Measurements from ENCODE around the gene ENTREP3. TPM values are rescaled to one million over a fixed set of nuclear protein-coding genes. Genes with fewer than 3 reads are reported as not detected.

ENTREP3 gene
- total and polyA plus RNA-seq, 2 donors (not counting 3 experiments of a cell fraction or from before 2014, with no cell fraction given), result 27.4 to 62.7 TPM

- no peaks in the 10 kb centered on the region for H4K20me1 ChIP-seq (replicated peaks; ENCODE audit: control insufficient read depth, extremely low read depth, insufficient read depth, low read length)
- H3K4me1 ChIP-seq (ENCODE audit: control insufficient read depth, extremely low read depth, insufficient read depth, low read length), result peaks cover 8% of the 10 kb centered on the region
- no peak overlapping the region for H3K4me2 ChIP-seq (ENCODE audit: insufficient read depth, low read length)
- no TSS peak for BruUV-seq (replicated peaks)
- DNase-seq (ENCODE audit: low read depth, low spot score) (no peak), FAIRE-seq (no peak)
- CTCF ChIA-PET, result interaction anchor here (1.0 to 1.1 kb wide), 2 partner anchors 10 to 12 kb away, joined by 4 to 6 read pairs; partner anchors contain the start of gene CLK2
- no peaks in the 10 kb centered on the region for H3K27me3 ChIP-seq (ENCODE audit: control insufficient read depth in 2 of 2, insufficient read depth in 2 of 2, low read length in 2 of 2)
- TF ChIP-seq, protein P1, sequence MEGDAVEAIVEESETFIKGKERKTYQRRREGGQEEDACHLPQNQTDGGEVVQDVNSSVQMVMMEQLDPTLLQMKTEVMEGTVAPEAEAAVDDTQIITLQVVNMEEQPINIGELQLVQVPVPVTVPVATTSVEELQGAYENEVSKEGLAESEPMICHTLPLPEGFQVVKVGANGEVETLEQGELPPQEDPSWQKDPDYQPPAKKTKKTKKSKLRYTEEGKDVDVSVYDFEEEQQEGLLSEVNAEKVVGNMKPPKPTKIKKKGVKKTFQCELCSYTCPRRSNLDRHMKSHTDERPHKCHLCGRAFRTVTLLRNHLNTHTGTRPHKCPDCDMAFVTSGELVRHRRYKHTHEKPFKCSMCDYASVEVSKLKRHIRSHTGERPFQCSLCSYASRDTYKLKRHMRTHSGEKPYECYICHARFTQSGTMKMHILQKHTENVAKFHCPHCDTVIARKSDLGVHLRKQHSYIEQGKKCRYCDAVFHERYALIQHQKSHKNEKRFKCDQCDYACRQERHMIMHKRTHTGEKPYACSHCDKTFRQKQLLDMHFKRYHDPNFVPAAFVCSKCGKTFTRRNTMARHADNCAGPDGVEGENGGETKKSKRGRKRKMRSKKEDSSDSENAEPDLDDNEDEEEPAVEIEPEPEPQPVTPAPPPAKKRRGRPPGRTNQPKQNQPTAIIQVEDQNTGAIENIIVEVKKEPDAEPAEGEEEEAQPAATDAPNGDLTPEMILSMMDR (IDR thresholded peaks at IDR 0.05; ENCODE audit: extremely low read depth in 1 of 2, insufficient read depth in 1 of 2, low read depth in 1 of 2, low read length in 2 of 2), result no peak
- no peaks in the 10 kb centered on the region for H3K9me1 ChIP-seq (replicated peaks; ENCODE audit: control insufficient read depth, extremely low read depth, insufficient read depth, low read length)
- dilution Hi-C loops (cut with MboI; ENCODE audit: extremely low pct_ligation_motif_present, low sequenced_read_pairs), result no loop called here
- no peak overlapping the region for H3K9ac ChIP-seq (replicated peaks; ENCODE audit: extremely low read depth, insufficient read depth, low read length)
- no peak overlapping the region for H3K27ac ChIP-seq (ENCODE audit: insufficient read depth, low read depth, low read length)
- no peaks in the 10 kb centered on the region for H3K9me3 ChIP-seq (replicated peaks; ENCODE audit: control insufficient read depth, insufficient read depth, low read length)
- intact Hi-C loops (cut with micrococcal nuclease), result no loop called here
- H3K79me2 ChIP-seq (ENCODE audit: control insufficient read depth, insufficient read depth, low read length), result peaks cover 17% of the 10 kb centered on the region
- no peak overlapping the region for H3K4me3 ChIP-seq (replicated peaks in 1 of 3; ENCODE audit: insufficient read depth in 1 of 3, low read depth in 1 of 3, low read length in 3 of 3)
- POLR2A ChIA-PET, result interaction anchor here (0.8 kb wide), 1 partner anchor 10 kb away, joined by 4 read pairs; the partner anchor contains the start of gene CLK2
- H3K36me3 ChIP-seq (ENCODE audit: control insufficient read depth in 2 of 2, extremely low read depth in 1 of 2, insufficient read depth in 2 of 2, low read length in 2 of 2), result peaks cover 13 to 30% of the 10 kb centered on the region in 2 experiments
- H2AFZ ChIP-seq (ENCODE audit: low read depth, low read length), result no peak overlapping the region
Observed at GRCh38 chr1:155263067-155263466, 7.8 kb upstream of the ENTREP3 start.

DNA sequence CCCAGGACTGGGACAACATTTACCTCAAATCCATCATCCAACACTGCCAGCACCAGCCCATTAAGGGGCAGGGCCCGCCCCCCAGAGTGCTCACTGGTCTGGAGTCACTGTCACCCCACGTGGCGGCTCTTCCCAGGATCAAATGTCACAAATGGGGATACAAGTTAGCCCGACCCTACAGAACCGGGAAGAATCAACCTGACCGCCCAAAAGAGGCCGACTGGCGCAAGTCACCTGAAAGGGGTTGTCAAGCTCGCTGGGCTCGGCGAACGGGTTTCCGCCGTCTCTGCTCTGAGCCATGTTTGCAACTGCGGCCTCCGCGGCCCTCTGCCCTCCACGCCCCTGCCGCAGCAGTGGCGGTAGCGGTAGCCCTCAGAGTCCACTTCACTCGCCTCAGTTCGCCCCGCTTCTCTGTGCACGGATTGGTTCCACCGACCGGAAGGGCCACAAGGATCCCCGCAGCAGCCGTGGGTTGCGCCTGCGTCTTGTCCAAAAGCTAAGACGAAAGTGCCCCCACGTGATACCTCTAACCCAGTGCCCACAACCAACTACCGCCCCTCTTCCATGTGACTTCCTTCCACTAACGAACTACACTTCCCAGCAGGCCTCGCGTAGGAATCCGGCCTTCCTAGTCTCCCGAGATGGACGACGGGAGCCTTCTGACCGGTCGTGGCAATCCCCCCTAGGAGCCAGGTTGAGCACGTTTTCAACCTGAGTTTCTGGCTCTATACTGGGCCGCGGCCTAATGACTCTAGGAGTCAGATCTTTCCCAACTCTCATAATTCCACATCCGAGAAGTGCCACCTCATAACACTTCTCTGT, 6.8 kb upstream of the ENTREP3 start, which contains the start of gene SCAMP3:
SCAMP3 (minus strand) TSS at position 509 of the 822 bp plus-strand sequence; CDS start at position 300, 209 bp downstream.
- FAIRE-seq (peak; percentile 97), DNase-seq (ENCODE audit: low read depth, low spot score) (peak; percentile 99)
- peaks cover 17% of the 10 kb centered on the region for H3K79me2 ChIP-seq (ENCODE audit: control insufficient read depth, insufficient read depth, low read length)
- intact Hi-C loops (cut with micrococcal nuclease), result loop anchor here (1.0 kb wide), 3 partner anchors 11 to 61 kb away; partner anchors contain the start of genes CLK2 and HCN3
- H2AFZ ChIP-seq (ENCODE audit: low read depth, low read length), result peak within 1 kb of the TSS; percentile 47
- peak; percentile 42 for TF ChIP-seq MYC (IDR thresholded peaks at IDR 0.05; ENCODE audit: low read depth, low read length)
- peak; percentile 98 for TF ChIP-seq POLR2AphosphoS5 (IDR thresholded peaks at IDR 0.05; ENCODE audit: insufficient read depth, low read depth, low read length)
- TF ChIP-seq JUN (IDR thresholded peaks at IDR 0.05; ENCODE audit: borderline replicate concordance, insufficient read depth, insufficient read length, low read depth), result no peak
- TF ChIP-seq, protein P1 (IDR thresholded peaks at IDR 0.05; ENCODE audit: extremely low read depth in 1 of 2, insufficient read depth in 1 of 2, low read depth in 1 of 2, low read length in 2 of 2), result no peak
- TF ChIP-seq, protein P2, sequence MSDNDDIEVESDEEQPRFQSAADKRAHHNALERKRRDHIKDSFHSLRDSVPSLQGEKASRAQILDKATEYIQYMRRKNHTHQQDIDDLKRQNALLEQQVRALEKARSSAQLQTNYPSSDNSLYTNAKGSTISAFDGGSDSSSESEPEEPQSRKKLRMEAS (IDR thresholded peaks at IDR 0.05; ENCODE audit: insufficient read depth, insufficient read length), result peak; percentile 98
- TF ChIP-seq FOS (IDR thresholded peaks at IDR 0.05; ENCODE audit: borderline replicate concordance, insufficient read depth, low read length), result no peak
- no peak for TF ChIP-seq EZH2 (IDR thresholded peaks at IDR 0.05; ENCODE audit: borderline replicate concordance, low read depth, low read length, severe bottlenecking)
- peak; percentile 97 for TF ChIP-seq POLR2A (IDR thresholded peaks at IDR 0.05; ENCODE audit: low read depth, low read length)
- no peak for TF ChIP-seq GATA2 (IDR thresholded peaks at IDR 0.05; ENCODE audit: insufficient read depth, insufficient read length, low read depth, low read length)
- no peaks in the 10 kb centered on the region for H4K20me1 ChIP-seq (replicated peaks; ENCODE audit: control insufficient read depth, extremely low read depth, insufficient read depth, low read length)
- no peaks in the 10 kb centered on the region for H3K9me3 ChIP-seq (replicated peaks; ENCODE audit: control insufficient read depth, insufficient read depth, low read length)
- peaks cover 7 to 29% of the 10 kb centered on the region in 2 experiments for H3K36me3 ChIP-seq (ENCODE audit: control insufficient read depth in 2 of 2, extremely low read depth in 1 of 2, insufficient read depth in 2 of 2, low read length in 2 of 2)
- no peaks in the 10 kb centered on the region for H3K27me3 ChIP-seq (ENCODE audit: control insufficient read depth in 2 of 2, insufficient read depth in 2 of 2, low read length in 2 of 2)
- CTCF ChIA-PET, result interaction anchor here (1.0 to 1.9 kb wide), 5 partner anchors 11 to 387 kb away, joined by 4 to 18 read pairs (median 5); partner anchors contain the start of genes CLK2 and HCN3
- BruUV-seq (replicated peaks), result TSS peak; percentile 44
- no peaks in the 10 kb centered on the region for H3K9me1 ChIP-seq (replicated peaks; ENCODE audit: control insufficient read depth, extremely low read depth, insufficient read depth, low read length)
- H3K9ac ChIP-seq (replicated peaks; ENCODE audit: extremely low read depth, insufficient read depth, low read length), result peak within 1 kb of the TSS; percentile 61
- dilution Hi-C loops (cut with MboI; ENCODE audit: extremely low pct_ligation_motif_present, low sequenced_read_pairs), result no loop called here
- peak within 1 kb of the TSS; percentile 6 for H3K27ac ChIP-seq (ENCODE audit: insufficient read depth, low read depth, low read length)
- peak within 1 kb of the TSS; percentile 76 for H3K4me2 ChIP-seq (ENCODE audit: insufficient read depth, low read length)
- POLR2A ChIA-PET, result interaction anchor here (0.6 kb wide), 1 partner anchor 11 kb away, joined by 3 read pairs; the partner anchor contains the start of gene CLK2
- H3K4me3 ChIP-seq (replicated peaks in 1 of 3; ENCODE audit: insufficient read depth in 1 of 3, low read depth in 1 of 3, low read length in 3 of 3), result peak within 1 kb of the TSS; percentile 51 to 74 (median 64)
- peaks cover 8% of the 10 kb centered on the region for H3K4me1 ChIP-seq (ENCODE audit: control insufficient read depth, extremely low read depth, insufficient read depth, low read length)

Data from endothelial cell of umbilical vein (primary cell).